Thyroid gland (tissue), 4 donors: ENCODE data around the gene ANTXRL. TPM values are rescaled to one million over a fixed set of nuclear protein-coding genes. Genes with fewer than 3 reads are reported as not detected.
A peak's percentile ranks its signal among the peaks of the same experiment; 100 is the strongest.
"Not testable (repeated sequence)": the region's sequence is repeated elsewhere in the genome, so short reads cannot be mapped to it uniquely, and the experiment has no call there.

Experiments
- DNase-seq, 2 donors: peaks; one replicate each; pipeline ENCODE4 v3.0.0-alpha.2; 2019
- H3K27ac ChIP-seq, 3 donors: fragments of 200-600 bp; sonication (generic); 1 replicate in 2 of 3; 2 replicates in 1 of 3; pipeline ENCODE4 v1.5.1; 2016 to 2019; ENCODE audit warnings: mild to moderate bottlenecking in 1 of 3, moderate library complexity in 1 of 3
- H3K27me3 ChIP-seq: fragments of 200-600 bp; sonication (generic); one replicate; pipeline ENCODE4 v1.5.1; 2019
- H3K36me3 ChIP-seq, 2 donors: fragments of 200-600 bp; sonication (generic); one replicate each; pipeline ENCODE4 v1.5.1; 2016 to 2019
- H3K4me1 ChIP-seq, 2 donors: fragments of 200-600 bp; sonication (generic); one replicate each; pipeline ENCODE4 v1.5.1; 2017 to 2019
- H3K4me3 ChIP-seq, 3 donors: fragments of 200-600 bp; sonication (generic); replicated peaks in 1 of 3; 1 replicate in 2 of 3; 2 replicates in 1 of 3; pipeline ENCODE4 v1.5.1; 2016; ENCODE audit warnings: mild to moderate bottlenecking in 1 of 3
- H3K9me3 ChIP-seq: fragments of 200-600 bp; sonication (generic); one replicate; pipeline ENCODE4 v1.5.1; 2017
- POLR2A ChIP-seq, 2 donors: fragments of 450-650 bp; IDR thresholded peaks; one replicate each; pipeline ENCODE4 v1.6.1; 2017; ENCODE audit warnings: antibody characterized with exemption in 2 of 2, mild to moderate bottlenecking in 2 of 2, moderate library complexity in 1 of 2
- WGBS, 2 donors: methylation state at CpG; one replicate each; pipeline ENCODE4 v1.1.5; 2017; 5-methylcytosine and 5-hydroxymethylcytosine counted together
- intact Hi-C: fragments of 100-400 bp; cut with DNase I; formaldehyde crosslinking; loops from one replicate; pipeline ENCODE4 v1.15.1; 2023
- total RNA-seq, 4 donors: library from RNA; depleted of rRNA; stranded (reverse); fragments of >200 nt; gene quantifications; one replicate each; pipeline ENCODE4 v1.2.3, GENCODE V29; 2016
- TF ChIP-seq, protein P1 (sequence below), 6 experiments: fragments of 200-600 bp in 3 of 6; fragments of 450-650 bp in 3 of 6; sonication (generic) in 3 of 6; IDR thresholded peaks; one replicate each; pipeline ENCODE4 v1.5.1; 2016 to 2019; ENCODE audit warnings: antibody characterized with exemption in 6 of 6, mild to moderate bottlenecking in 2 of 6, inconsistent platforms in 1 of 6, moderate library complexity in 1 of 6

Gene ANTXRL
- total RNA-seq, 4 donors from 2014 or later, result not detected

DNA sequence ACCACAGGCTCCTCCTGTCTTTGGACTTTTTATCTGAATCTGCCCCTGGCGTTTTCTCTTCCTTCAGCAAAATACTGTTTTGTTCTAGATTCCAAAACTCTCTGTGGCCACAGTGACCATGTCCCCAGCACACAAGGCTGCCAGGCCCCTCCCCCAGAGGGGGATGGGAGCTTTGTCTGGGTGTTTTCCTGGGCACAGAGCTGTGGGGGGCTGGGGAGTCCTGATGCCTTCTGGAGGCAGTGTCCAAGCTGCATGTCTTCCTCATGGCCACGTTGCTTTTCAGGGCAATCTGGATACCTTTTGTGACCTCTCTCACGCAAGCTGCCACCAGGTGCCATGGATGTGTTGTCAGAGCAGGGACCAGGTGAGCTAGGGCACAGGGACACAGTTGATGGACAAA, 26.2 kb downstream of the ANTXRL start:
- H3K36me3 ChIP-seq, result no peaks in the 10 kb centered on the region
- no peak for TF ChIP-seq POLR2A (IDR thresholded peaks at IDR 0.05)
- TF ChIP-seq, protein P1, sequence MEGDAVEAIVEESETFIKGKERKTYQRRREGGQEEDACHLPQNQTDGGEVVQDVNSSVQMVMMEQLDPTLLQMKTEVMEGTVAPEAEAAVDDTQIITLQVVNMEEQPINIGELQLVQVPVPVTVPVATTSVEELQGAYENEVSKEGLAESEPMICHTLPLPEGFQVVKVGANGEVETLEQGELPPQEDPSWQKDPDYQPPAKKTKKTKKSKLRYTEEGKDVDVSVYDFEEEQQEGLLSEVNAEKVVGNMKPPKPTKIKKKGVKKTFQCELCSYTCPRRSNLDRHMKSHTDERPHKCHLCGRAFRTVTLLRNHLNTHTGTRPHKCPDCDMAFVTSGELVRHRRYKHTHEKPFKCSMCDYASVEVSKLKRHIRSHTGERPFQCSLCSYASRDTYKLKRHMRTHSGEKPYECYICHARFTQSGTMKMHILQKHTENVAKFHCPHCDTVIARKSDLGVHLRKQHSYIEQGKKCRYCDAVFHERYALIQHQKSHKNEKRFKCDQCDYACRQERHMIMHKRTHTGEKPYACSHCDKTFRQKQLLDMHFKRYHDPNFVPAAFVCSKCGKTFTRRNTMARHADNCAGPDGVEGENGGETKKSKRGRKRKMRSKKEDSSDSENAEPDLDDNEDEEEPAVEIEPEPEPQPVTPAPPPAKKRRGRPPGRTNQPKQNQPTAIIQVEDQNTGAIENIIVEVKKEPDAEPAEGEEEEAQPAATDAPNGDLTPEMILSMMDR (IDR thresholded peaks at IDR 0.05), result no peak
- no peak for DNase-seq
- H3K4me3 ChIP-seq, result no peak overlapping the region
- H3K27me3 ChIP-seq, result no peaks in the 10 kb centered on the region
- peaks cover 0 to 6% of the 10 kb centered on the region in 2 donors for H3K4me1 ChIP-seq
- no peak overlapping the region for H3K27ac ChIP-seq
- H3K9me3 ChIP-seq, result no peaks in the 10 kb centered on the region
- 84 to 89% methylated on average over 3 of the region's 3 CpGs for WGBS, 2 donors
- intact Hi-C loops, result no loop called here

DNA sequence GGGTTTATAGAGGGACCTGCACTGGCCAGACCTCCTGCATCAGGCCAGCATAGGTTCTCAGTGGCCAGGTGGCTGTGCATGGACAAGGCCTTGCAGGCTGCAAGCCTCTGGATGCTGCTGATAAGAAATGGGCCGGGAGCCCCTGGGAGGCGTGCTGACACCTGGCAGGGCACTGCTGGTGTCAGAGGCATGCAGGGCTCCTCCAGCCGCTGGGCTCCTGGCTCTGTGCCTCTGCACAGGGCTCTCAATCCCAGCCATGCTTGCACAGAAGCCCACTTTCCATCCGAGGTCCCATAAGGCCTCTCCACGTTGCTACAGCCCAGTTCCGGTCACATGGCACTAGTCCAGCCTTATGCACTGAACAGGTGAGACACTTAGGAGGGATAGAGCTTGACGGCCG, 27.3 kb downstream of the ANTXRL start:
- Histone ChIP-seq H3K4me3 (no peak overlapping the region), H3K27me3 (no peaks in the 10 kb centered on the region), H3K27ac (no peak overlapping the region), H3K36me3 (no peaks in the 10 kb centered on the region), H3K9me3 (no peaks in the 10 kb centered on the region), H3K4me1 (peaks cover 0 to 6% of the 10 kb centered on the region in 2 donors)
- 77 to 86% methylated on average over 5 to 8 of the region's 8 CpGs for WGBS, 2 donors
- no peak for DNase-seq
- TF ChIP-seq POLR2A (IDR thresholded peaks at IDR 0.05), result no peak
- TF ChIP-seq, protein P1 (IDR thresholded peaks at IDR 0.05), result no peak
- intact Hi-C loops, result no loop called here

DNA sequence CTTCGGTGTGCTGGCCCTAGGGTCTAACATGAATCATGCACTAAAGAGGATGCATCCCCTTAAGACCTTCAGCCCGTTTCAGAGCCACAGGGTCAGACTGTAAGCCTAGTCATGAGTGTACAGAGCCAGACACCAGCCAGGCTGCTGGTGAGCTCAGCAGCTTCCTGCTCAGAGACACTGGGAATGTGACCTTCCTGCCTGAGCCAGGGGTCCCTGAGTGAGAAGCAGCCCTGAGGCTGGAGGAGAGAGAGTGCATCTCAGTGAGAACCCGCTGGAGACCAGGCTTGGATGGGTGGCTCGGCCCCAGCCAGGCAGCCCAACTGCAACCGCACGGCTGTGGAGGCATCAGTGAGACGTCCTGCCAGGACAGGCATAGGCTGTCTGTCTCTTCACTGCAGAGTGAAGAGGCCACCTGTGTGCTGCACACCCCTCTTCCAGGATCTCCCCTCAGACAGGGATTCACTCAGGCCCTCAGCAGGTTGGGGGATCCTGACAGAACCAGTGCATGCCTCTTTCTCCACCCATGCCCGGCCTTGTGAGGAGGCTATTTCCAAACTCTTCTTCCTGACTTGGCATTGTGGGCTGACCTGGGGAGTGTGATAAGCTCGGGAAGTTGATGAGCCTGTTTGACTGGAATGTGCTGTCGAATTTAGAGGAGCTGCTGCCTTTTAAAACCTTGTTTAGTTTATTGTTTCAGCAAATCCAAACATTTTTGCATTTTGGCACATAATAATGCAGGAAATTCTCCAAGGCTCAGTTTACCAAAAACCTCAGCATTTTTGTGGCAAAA, 28.5 kb downstream of the ANTXRL start:
- intact Hi-C loops, H3K27me3 ChIP-seq, H3K27ac ChIP-seq, H3K36me3 ChIP-seq, H3K9me3 ChIP-seq, H3K4me1 ChIP-seq, H3K4me3 ChIP-seq: not testable (repeated sequence)
- WGBS, 2 donors, result 46 to 58% methylated on average over 5 to 10 of the region's 10 CpGs
- peak; percentile 48 to 71 for DNase-seq

DNA sequence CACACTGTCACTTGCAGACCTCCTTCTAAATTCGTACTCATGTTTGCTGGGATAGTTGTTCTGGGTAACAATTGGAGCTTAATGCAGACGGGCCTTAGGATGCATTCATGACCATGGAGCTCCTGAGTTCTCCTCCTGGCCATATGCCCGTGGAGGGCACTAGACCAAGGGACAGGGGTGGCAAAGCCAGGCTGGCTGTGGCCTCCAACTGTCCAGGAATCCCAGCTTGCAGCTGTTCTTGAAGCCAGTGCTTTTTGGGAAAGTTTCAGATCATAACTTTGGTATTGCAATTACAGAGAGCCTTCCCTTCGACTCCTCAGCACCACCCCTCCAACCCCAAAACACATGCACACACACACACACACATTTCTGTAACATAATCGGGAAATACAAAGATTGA, 30.6 kb downstream of the ANTXRL start:
- Histone ChIP-seq H3K27ac (no peak overlapping the region), H3K9me3 (no peaks in the 10 kb centered on the region)
- no peak for DNase-seq

DNA sequence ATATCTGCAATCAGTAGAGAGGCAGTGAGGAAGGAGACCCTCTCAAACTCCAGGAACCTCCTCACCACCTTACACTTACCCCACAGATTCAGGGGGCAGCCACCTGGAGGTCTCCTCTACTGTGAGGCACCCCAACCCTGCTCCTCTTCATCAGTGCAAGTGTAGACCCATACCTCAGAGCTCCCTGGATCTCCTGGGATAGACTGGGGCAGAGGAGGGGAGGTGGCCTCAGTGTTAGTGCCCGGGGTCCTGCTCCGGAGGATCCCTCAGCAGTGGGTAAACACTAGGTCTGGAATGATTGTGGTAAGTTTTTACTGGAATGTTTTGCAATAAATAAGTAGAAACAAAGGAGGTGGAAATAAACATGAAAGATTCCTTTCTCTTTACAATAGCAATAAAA, 31.1 kb downstream of the ANTXRL start:
- no peaks in the 10 kb centered on the region for H3K9me3 ChIP-seq
- H3K4me3 ChIP-seq, result no peak overlapping the region
- H3K27me3 ChIP-seq, result no peaks in the 10 kb centered on the region
- H3K27ac ChIP-seq, result no peak overlapping the region
- no peak for DNase-seq
- no peak for TF ChIP-seq POLR2A (IDR thresholded peaks at IDR 0.05)
- TF ChIP-seq, protein P1 (IDR thresholded peaks at IDR 0.05), result no peak
- intact Hi-C loops, result no loop called here
- no peaks in the 10 kb centered on the region for H3K36me3 ChIP-seq
- WGBS, 2 donors, result 87 to 97% methylated on average over 2 of the region's 2 CpGs
- peaks cover 0 to 6% of the 10 kb centered on the region in 2 donors for H3K4me1 ChIP-seq

More for the DNA sequence above, 30.6 kb downstream of the ANTXRL start:
- Histone ChIP-seq H3K4me3 (no peak overlapping the region), H3K4me1 (peaks cover 0 to 6% of the 10 kb centered on the region in 2 donors), H3K27me3 (no peaks in the 10 kb centered on the region), H3K36me3 (no peaks in the 10 kb centered on the region)
- TF ChIP-seq, protein P1 (IDR thresholded peaks at IDR 0.05), result no peak
- no peak for TF ChIP-seq POLR2A (IDR thresholded peaks at IDR 0.05)
- WGBS, 2 donors, result 83 to 84% methylated on average over 5 of the region's 5 CpGs
- intact Hi-C loops, result no loop called here
